ENCODE data around the gene FEZ2.

The FEZ2 gene

DNA sequence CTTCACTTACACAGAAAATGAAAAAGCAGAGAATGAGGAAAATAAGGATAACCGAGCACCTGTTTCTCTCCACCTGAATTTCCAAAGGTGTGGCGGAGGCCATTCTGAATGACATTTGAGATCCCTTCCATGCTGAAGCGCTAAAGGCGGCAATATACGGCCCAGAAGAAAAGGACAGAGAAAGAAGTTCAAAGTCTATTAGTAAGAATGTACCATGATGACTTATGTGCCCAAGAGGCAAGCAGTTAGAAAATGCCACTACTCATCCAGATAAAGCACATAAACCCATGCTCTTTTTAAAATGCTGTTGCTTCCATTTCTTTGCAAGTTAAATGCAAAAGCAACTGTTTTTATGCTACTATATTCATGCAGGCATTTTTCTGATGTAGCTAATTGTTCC is 37.2 kb downstream of the FEZ2 start:
- no peak for DNase-seq

DNA sequence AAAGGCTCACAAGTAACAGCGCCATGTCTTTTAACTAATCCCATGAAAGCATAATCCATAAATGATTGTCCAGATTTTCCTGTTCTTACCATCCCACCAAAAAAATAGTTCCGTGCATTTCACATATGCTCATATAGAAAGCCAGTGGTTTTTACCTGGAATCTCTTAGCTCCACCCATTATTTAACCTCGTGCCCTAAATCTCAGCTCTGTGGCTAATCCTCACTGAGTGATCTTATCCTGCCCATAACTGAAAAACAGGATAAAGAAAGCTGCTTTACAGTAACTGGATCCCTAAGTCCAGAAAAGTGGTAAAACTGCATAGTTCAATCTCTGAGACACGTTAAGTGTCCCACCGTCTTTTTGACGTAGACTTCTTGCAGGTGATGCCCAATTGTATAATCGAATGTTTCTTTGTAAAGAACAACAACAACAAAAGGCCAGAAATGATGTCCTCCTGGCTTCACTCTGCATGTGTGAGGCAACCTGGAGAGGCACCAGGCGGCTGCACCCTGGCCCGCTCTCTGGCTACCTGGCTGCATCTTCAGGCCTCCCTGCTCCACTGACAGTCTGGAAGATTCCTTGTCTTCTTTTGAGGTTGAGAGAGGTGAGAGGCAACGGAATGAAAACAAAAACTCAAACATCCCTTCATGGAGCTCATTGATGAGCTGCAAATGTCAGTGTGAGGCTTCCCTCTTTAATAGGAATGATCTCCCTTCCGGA is 38.6 kb downstream of the FEZ2 start:
- no peak for DNase-seq

DNA sequence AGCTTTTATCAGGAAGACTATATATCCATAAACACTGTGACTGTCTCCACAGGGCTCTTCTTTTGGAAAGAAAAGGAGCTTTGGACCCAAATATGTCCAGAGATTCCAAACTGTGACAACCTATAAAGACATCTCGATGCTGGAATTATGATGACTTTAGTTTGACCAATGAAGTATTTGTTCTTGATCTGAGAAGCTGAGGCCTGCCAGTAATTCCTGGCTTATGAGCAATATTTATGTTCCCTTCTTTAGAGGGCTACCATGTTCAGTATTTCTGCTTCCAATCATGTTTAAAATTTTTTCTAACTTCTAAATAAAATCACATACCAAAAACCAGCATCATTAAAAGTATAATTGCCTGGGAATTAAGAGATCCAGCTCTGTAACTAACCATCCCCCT is 41.1 kb downstream of the FEZ2 start:
- DNase-seq = no peak

DNA sequence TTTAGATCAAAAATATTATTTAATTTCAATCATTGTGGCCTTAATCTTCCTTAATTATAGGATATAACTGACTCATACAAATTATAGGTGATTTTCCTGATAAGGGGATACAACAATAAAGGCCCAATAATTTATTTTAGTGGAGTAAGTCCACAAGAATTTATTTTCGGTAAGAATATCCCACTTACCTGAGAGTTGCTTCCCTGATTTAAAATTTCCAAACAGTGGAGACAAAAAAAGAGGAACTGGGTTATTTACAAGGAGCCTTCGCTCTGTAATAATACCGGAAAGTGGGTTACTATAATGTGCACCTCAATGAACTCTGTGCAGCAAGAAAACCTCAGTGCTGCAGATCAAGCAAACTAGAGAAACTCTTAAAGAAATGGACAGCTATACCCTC is 42.2 kb downstream of the FEZ2 start:
- no peak for DNase-seq

DNA sequence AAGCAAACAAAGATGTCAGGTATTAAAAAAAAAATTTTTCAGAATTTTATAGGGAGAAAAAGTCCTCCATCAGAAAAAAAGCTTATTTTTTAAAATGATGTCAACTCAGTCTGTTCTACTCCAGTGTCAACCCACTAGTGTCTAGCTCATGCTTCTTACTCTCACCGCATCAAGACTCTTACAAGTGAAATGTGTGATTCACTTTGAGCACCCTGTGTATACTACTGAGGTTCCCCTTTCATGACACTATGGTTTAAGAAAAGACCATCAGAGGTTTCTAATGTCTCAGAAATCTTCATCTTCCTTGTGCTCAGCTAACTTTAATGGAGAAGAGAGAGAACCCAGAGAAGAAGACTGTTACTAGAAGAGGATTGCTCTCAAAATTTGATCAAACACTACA is 43.4 kb downstream of the FEZ2 start:
- no peak for DNase-seq

DNA sequence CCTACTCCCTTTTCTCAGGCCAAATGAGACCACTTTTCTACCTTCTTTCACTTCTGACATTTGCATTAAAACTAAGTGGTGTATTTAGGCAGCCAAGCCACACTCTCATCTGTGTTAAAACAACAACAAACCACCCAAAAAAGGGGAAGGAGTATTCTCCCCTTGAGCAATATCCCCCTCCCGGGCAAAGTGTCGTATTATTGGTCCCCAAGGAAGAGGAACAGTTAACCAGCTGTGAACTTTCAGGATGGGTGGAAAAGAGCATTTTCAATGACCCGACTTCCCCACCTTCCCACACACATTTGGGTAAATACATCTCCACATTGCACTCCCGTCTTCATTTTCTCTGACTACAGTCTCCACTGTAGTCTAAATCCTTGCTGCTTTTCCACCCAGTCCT is 44.3 kb downstream of the FEZ2 start:
- DNase-seq = no peak

DNA sequence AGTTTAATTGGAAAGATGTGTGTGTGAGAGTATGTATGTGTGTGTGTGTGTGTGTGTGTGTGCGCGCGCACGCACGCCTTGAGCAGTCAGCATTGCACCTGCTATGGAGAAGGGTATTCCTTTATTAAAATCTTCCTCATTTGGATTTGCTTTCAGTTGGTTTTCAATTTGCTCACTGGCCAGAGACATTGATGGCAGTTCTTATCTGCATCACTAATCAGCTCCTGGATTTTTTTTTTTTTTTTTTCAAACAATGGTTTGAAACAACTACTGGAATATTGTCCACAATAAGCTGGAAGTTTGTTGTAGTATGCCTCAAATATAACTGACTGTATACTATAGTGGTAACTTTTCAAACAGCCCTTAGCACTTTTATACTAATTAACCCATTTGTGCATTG is 48.0 kb downstream of the FEZ2 start:
- DNase-seq = no peak

DNA sequence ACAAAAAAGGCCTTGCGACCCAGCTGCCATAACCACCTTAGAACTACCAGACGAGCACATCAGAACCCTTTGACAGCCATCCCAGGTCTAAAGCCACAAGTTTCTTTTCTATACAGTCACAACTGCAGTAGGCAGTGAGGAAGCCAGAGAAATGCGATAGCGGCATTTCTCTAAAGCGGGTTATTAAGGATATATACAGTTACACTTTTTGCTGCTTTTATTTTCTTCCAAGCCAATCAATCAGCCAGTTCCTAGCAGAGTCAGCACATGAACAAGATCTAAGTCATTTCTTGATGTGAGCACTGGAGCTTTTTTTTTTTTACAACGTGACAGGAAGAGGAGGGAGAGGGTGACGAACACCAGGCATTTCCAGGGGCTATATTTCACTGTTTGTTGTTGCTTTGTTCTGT is 48.8 kb downstream of the FEZ2 start:
- DNase-seq = no peak

DNA sequence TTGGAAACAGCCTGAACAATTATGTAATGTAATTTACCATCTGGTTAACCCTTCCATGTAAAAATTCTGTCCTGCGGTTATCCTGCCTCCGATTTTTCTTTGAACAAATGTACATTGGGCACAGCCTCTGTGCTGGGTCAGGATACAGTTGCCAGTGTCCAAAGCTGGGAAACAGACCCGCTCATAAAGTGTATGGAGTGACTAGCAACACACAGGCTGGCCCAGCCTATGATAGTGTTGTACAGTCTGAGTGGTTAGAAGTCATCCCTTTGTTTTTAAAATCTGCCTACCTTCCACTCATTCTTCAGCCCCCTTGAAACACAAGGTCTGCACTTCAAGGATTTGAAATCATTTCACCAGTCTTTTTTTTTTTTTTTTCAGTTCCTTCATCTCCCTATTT is 50.1 kb downstream of the FEZ2 start:
- no peak for DNase-seq

DNA sequence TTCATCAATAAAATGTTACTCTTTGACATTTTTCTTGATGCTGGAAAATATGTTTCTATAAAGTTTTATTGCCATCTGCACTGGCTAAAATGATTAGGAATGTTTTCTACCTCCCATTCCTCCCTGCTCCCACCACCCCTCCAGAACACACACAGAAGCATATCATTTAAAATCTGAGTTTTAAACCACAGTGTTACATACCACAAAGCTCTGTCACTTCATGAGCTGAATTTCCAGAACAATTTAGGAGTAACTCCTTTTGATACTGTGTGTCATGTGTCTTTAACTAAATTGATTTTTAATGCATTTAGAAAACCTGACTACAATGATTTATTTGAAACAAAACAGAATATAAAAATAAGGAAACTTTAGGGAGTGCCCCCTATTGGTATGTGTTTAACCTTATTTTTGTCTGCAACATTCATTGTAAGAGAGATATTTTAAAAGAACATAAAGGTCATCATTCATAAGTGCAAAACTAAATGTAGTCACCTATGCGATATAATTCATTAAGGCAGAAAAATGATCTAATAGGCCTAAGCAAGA is 52.0 kb downstream of the FEZ2 start:
- no peak for DNase-seq

DNA sequence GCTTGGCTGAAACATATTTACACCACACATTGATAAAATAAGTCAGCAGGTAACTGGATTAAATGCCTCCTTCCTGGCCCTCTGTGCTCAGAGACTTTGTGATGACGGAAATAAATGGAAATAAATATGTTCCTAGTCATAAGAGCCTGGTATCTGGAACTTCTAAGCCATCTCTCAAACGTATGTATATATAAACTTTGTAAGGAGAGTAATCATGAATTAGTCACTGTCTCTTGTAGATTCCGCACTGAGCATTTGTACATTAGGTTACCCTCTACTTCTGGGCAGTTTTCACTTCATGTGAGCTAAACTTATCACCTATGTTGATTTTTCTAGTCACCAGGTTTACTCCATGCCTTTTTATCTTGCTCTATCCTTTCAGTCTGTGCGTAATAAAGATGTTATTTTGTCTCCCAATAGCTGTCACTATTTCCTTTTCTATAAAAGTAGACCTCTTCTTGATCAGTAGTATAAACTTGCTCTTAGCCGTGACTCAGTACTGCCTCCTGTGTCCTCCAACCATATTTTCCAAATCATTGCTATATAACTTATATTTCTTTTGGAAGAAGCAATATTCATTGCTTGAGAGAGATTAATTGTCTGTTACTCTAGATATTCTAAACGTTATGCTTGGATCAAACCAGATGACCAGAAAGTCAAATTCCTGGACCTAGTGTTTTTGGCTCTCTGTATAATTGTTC is 53.2 kb downstream of the FEZ2 start:
- no peak for DNase-seq

DNA sequence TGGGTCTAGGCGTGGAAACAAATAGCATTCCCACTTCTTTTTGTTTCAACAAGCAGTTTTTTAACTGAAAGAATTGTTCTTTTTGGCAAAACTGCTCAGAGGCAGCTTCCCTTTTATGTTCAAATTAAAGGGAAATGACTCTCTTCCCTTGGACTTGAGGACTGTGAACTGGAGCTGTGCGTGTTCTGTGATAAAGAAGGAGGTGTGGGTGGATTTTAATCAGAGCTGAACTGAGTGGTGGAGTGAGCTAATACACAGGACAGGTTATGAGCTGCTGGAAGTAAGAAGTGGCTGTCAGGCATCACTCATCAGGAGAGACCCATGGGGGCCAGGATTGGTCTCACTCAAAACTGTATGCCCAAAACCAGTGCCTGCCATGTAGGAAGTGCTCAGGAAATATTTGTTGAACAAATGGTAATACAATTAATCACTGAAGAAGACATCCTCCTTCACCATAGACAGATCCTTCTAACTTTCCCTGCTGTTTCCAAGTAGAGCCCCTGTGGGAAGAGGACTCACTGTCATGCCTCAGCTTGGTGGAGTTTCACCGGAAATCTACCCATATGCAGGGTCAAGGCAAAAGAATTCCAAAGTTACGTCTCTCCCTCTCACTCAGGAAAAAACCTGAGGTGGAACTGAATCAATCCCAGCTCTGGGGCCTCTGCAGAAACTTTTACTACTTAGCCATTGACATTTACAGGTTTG is 55.9 kb downstream of the FEZ2 start:
- no peak for DNase-seq

DNA sequence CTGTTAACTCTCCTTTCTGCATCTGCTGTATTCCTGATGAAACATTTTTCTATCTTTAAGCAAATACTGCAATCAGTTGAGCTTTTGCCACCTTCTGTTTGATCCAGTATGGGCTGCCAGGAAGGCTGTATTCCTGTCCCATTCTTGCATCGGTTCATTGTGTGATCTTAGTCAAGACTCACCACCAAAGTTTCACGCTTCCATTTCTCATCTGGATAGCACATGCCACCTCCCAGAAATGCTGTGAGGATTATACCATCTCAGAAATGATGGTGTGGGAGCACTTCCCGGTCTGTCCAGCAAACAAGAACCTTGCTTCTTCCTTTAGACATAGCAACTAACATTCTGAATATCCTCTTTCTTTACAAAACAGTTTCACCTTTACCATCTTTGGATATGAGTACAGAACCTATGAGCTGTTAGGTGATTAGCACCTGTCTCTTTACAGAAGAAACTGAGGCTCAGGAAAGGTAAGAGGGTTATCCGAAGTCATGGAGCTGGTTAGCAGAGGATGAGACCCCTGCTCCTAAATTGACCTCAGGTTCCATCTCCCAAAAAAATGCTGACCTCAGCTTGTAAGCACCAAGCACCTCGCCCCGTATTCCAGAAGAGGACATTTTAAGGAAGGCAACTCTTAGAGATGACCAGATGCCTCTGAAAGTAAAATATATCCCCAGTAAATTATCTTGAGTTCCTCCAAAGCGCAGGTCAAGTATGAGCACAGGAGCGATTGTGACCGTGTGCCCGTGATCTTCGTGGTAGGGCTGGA is 56.8 kb downstream of the FEZ2 start:
- no peak for DNase-seq

DNA sequence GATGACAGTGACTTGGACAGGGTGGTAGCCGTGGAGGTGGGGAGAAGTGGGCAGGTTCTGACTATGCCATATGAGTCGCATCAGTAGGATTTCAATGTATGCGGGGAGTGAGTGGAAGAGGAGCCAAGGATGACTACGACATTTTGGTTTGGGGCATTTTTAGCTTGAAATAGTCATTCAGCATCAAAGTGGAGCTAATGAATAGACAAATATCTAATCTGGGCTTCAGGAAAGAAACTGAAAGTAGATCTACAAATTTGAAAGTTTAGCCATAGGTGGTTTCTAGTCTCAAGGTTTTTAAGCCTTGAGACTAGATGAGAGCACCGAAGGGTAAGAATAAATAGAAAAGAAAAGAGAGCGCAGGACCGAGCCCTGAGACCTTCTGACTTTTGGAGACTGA is 58.3 kb downstream of the FEZ2 start:
- no peak for DNase-seq

DNA sequence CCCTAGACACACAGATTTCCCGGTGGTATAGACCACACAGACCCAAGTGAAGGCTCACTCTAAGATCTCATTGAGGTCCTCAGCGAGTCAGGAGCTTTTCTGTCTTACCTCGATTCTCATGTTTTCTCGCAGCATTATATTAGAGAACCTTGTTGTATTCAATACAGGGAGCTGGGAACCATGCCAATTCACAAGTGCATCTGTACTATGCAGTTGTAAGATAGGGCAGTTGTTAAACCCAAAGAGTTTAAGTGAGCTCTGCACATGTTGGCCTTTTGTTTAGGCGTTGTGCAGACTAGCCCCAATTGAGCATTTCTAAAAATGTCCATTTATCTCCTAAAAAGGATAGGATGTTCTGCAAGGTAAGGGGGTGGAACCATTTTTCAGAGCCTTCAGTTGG is 59.6 kb downstream of the FEZ2 start:
- DNase-seq = no peak

DNA sequence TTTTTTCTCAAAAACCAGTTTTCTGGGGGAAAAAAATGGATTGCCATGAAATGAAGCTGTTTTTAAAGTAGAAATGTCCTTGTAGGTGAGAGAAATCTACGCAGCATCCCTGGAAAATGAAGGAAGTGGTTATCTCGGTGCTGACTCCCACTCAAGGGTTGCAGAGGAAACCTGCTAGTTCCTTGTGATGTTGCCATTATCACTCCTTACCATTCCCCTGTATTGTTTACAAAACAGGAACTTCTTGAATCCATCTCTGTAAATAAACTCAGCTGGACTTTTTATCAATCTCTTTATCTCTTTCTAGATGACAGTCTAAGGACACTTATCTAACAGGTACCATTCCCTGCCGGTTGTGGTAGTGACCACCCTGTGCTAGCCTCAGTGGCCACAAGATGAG is 61.2 kb downstream of the FEZ2 start:
- no peak for DNase-seq

DNA sequence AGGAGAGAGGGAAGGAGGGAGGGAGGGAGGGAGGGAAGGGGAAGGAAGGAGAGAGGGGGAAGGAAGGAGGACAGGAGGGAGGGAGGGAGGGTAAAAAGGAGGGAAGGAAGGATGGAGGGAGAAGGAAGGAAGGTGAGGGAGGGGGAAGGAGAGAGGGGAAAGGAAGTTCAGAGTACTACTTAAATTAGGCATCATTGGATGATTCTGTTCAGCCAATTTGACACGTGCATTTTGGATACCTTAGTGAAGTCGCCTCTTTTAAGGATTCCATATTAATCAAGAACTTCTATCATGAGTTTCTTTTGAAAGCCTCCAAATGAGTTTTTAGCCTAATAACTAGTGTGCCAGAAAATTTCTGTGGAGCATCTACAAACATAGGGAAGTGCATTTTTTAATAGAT is 62.9 kb downstream of the FEZ2 start:
- DNase-seq = no peak

DNA sequence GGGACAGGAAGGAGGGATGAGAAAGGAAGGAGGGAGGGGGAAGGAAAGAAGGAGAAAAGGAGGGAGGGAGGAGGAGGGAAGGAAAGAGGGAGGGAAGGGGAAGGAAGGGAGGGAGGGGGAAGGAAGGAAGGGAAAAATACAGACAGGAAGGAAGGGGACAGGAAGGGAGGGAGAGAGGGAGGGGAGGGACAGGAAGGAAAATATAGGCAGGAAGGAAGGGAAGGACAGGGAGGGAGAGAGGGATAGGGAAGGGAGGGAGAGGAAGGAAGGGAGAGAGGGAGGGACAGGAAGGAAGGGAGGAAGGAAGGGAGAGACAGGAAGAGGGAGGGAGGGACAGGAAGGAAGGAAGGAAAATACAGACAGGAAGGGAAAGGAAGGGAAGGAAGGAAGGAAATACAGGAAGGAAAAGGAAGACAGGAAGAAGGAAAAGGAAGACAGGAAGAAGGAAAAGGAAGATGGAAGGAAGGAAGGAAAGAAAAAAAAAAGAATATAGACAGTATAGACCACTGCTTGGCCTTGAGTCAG is 63.6 kb downstream of the FEZ2 start:
- DNase-seq = no peak

DNA sequence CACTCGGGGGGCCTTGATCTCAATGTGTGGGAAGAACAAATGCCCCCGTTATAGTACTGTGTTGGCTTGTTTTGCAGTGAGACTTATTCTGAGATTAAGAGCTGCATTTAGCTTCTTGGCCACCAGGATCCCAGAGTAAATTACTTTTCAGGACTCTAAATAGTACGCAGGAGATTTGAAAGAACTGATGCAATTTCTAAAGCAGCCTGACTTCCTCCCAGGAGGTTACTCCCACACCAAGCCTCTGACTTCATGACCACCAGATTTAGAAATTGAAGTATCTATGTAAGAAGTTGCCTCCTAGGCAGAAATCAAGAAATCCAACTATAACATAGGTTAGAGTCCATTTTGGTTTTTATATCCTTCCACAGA is 67.0 kb downstream of the FEZ2 start:
- DNase-seq = no peak

DNA sequence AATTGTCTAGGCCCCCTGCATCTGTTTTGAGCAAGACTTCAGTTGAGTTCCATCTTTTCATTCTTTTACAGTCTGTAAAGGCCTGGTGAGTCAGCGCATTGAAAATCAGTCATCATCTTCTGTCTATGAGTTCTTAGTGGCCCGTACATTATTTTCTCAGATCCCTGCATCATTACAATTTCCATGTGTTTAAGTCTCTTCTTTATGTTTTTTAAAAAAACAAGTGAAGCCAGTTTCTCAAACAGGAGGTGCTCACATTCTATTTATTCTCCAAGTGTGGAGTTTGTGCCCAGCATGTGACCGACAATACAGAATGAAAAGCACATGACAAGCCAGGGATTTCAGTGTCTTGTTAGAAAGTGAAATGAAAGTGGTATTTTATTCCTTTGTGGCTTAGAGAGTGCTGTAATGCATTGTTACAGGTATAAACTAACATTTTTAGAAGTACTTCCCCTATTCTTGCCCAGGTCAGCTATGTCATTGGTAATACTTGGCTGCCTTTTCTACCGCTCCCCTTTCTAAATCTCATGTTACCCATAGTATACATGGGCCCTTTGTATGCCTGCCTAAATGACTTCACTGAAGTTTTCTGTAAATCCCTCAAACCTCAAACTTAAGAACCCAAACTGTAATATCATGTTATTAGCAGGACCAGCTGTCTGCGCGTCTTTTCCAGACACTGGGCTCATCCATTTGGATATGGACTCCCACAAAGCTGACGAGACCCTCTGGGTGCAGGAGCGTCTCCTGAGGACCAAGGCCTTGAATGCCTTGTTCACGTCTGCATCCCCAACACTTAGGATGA is 67.6 kb downstream of the FEZ2 start:
- DNase-seq = no peak

DNA sequence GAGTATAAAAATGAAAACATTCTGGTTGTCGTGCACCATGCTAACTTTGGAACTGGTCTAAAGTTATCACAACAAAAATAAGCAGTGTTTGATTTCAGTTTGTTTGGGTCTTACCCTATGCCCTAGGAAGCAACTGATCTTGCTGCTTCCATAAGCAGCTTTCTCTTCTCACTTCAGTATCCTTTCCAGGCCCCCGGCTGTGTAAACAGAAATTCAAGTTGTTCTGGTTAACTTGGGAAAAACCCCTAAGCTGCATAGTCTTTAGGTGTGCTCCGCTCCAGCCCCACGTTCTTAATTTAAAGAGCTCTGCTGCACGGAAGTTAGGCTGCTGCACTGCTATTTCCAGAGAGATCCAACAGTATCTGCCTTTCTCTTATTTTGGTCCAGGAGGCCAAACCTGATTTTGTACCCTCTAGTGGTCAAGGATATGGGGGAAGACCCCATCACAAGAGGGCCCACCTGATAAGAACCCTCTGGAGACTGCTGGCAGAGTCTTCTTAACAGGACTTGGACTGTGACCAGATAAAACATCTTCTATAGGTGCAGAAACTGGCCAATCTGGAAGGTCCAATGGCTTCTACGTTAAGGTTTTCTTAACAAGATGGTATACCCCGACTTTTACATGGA is 69.1 kb downstream of the FEZ2 start:
- DNase-seq = no peak

DNA sequence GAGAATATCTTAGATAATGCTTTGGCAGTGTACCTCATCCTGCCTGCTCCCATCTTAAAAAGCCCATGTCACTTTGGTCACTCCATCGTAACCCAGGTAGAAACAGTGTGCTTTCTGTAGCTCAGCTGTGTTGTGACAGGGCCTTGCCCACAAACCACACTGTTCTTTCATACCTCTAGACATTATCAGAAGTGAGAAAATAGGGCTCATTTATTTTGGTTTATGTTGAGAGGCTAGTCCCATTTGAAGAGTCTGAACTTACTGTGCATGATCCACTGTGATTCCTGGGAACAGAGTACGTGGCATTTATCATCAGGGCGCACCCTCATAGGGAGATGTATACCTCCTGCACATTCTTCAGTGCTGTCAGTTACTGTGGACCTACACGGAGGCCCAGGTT is 69.7 kb downstream of the FEZ2 start:
- DNase-seq = no peak

All from 8988T (cell line).